GM12864 (cell line): Measurements from ENCODE around the gene KCTD14.
"Not testable (repeated sequence)": the region's sequence is repeated elsewhere in the genome, so short reads cannot be mapped to it uniquely, and the experiment has no call there.

Experiments
- DNase-seq: peaks from one replicate; pipeline ENCODE4 v3.0.0-alpha.2; 2011; ENCODE audit warnings: low read depth
- H3K4me3 ChIP-seq: 2 replicates; pipeline ENCODE4 v1.5.1; 2011; ENCODE audit warnings: mild to moderate bottlenecking, low read depth, low read length, control low read depth
- TF ChIP-seq, protein P1 (sequence below): IDR thresholded peaks from 2 replicates; pipeline ENCODE4 v1.5.1; 2011; ENCODE audit warnings: low read depth, mild to moderate bottlenecking, moderate library complexity, low read length, control low read depth, inconsistent platforms; ENCODE audit errors: missing control alignments

The KCTD14 gene

DNA sequence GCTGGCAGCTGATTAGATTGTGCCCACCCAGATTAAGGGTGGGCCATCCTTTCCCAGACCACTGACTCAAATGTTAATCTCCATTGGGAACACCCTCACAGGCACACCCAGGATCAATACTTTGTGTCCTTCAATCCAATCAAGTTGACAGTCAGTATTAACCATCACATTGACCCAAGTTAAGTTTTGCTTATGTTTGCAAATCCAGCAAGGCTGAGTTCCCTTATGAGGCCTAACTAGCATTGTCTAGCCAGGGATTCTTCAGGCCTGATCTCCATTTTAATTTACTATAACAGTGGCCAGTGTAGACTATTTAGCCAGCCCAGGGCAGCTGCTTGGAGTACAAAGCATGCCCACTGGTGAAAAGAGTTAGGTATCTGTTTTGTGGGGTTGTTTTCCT is 2.3 kb upstream of the KCTD14 start:
- TF ChIP-seq, protein P1, sequence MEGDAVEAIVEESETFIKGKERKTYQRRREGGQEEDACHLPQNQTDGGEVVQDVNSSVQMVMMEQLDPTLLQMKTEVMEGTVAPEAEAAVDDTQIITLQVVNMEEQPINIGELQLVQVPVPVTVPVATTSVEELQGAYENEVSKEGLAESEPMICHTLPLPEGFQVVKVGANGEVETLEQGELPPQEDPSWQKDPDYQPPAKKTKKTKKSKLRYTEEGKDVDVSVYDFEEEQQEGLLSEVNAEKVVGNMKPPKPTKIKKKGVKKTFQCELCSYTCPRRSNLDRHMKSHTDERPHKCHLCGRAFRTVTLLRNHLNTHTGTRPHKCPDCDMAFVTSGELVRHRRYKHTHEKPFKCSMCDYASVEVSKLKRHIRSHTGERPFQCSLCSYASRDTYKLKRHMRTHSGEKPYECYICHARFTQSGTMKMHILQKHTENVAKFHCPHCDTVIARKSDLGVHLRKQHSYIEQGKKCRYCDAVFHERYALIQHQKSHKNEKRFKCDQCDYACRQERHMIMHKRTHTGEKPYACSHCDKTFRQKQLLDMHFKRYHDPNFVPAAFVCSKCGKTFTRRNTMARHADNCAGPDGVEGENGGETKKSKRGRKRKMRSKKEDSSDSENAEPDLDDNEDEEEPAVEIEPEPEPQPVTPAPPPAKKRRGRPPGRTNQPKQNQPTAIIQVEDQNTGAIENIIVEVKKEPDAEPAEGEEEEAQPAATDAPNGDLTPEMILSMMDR, result no peak
- DNase-seq, result no peak
- H3K4me3 ChIP-seq, result no peak overlapping the region

DNA sequence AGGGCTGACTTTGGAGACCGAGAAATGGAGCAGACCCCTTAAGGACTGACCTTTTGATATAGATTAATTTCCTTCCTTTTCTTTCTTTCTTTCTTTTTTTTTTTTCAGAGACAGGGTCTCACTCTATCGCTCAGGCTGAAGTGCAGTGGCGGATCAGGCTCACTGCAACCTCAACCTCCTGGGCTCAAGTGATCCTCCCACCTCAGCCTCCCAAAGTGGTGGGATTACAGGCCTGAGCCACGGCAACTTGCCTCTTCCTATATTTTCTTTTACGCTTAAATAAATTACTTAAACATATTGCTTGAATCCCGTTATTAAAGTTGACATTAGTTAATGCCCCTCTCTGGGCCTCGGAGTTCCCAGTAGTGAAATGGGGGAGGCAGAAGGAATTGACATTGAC is 350 bp upstream of the KCTD14 start:
- DNase-seq, result no peak
- TF ChIP-seq, protein P1, result no peak
- H3K4me3 ChIP-seq, result no peak overlapping the region

DNA sequence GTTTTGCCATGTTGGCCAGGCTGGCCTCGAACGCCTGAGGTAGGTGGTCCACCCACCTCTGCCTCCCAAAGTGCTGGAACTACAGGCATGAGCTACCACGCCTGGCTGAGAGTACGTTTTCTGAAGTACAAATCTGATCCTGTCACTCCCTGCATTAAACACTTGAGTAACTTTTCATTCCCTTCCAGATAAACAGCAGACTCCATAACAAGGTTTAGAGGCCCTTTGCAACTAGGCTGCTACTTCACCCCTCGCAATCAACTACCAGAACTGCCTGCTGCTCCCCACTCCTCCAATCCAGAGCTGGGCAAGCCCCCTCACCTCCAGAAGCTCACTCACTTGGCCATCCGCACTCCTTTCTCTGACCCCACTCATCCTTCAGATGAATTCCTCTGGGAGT is 1.5 kb downstream of the KCTD14 start:
- TF ChIP-seq, protein P1, result no peak
- DNase-seq, result no peak
- no peak overlapping the region for H3K4me3 ChIP-seq

DNA sequence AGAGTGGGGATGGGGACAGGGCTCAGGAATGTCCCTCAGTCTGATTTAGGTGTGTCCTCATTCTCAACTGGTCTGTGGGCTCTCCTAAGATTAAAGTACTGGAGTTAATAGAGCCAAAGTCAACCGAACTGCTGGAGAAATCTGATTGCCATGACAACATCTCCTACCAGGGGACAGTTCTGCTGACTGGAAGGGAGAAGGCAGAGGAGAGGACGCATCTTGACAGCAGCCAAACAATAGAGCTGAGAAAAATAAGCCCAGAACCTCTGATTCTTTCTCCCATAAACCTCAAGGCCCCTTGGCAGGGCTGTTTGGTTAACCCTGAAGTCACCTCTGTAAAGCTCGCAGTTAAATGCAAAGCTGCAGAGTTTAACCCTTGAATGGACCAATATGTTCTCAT is 2.8 kb downstream of the KCTD14 start:
- no peak overlapping the region for H3K4me3 ChIP-seq
- no peak for DNase-seq
- TF ChIP-seq, protein P1, result no peak

DNA sequence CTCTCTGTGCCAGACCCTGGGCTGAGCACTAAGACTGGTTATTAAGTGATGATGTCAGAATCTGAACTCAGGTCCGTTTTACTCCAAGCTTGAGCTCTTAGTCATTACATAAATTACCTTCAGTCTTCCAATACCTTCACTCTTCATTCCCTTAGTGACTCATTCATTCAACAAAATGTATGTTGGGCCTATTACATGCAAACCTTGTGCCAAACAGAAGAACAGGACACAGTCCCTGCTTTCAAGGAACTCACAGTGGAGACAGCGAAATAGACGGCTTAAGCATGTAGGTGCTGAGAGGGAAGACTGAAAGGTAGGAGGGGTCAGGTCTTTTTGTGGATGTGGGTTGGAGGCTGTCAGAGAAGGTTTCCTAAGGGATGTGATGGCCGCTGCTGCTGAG is 3.3 kb downstream of the KCTD14 start:
- TF ChIP-seq, protein P1, result no peak
- H3K4me3 ChIP-seq, result no peak overlapping the region
- no peak for DNase-seq

DNA sequence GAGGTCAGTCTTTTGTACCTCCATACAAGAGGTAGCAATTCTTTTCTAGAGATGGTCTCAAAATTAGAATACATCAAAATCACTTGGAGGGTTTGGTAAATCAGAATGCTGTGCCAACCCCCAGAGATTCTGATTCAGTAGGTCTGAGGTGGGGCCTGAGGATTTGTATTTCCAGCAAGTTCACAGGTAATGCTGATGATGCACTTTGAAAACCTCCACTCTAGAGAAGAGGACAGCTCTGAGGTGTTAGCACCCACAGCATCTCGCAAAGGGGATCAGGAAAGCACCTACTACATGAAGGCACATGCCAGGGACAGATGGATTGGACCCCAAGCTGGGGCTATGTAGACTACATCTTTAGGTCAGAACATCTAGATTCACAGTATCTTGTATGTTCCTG is 7.2 kb downstream of the KCTD14 start:
- no peak for DNase-seq
- H3K4me3 ChIP-seq, result no peak overlapping the region
- TF ChIP-seq, protein P1, result no peak

DNA sequence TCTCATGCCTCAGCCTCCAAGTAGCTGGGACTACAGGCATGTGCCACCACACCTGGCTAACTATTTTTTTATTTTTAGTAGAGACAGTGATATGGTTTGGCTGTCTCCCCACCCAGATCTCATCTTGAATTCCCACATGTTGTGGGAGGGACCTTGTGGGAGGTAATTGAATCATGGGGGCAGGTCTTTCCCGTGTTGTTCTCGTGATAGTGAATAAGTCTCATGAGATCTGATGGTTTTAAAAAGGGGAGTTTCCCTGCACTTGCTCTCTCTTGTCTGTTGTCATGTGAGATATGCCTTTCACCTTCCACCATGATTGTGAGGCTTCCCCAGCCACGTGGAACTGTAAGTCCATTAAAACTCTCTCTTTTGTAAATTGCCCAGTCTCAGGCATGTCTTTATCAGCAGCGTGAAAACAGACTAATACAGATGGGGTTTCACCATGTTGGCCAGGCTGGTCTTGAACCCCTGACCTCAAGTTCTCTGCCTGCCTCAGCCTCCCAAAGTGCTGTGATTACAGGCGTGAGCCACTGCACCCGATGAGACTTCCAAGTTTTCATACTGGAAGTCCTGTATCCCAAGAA is 8.0 kb downstream of the KCTD14 start:
- H3K4me3 ChIP-seq, DNase-seq: not testable (repeated sequence)
